ENCODE measurements around the gene FCN2.

DNA sequence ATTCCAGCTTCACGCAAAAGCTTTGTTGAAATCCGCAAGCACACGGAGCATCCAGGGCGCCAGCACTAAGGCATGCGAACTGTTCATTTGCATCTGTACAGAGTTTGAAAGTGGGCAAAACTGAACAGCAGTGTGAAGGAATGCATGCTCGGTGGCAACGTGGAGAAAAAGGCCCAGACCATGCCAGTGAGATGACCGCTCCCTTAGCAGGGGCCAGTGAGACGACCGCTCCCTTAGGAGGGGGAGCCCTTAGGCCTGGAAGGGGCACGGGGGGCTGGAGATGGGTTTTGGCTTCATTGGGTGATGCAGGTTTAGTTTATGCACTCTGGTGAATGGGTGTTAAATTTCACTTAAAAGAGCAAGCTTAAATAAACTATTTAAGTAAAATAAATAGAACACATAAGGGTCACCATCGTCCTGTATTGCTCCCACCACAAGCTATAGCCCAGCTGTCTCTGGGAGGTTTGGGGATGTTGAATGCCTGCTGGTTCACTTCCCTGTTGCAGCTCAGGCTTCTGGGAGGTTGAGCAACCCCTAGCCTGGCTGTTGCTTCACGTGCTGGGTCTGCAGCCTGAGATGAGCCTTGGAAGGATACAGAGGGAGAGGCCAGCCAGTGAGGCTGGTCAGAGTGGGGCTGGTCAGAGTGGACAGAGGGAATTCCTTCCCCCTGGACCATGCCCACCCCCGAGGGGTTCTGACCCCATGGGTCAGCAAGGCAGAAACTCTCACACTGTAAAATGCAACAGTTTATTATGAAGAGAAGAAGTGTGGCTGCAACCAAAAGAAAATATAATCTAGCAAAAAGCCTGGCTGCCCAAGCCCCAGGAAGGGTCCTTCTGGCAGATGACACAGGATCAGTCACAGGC is 41.7 kb downstream of the FCN2 start:
- TF ChIP-seq, protein P1, sequence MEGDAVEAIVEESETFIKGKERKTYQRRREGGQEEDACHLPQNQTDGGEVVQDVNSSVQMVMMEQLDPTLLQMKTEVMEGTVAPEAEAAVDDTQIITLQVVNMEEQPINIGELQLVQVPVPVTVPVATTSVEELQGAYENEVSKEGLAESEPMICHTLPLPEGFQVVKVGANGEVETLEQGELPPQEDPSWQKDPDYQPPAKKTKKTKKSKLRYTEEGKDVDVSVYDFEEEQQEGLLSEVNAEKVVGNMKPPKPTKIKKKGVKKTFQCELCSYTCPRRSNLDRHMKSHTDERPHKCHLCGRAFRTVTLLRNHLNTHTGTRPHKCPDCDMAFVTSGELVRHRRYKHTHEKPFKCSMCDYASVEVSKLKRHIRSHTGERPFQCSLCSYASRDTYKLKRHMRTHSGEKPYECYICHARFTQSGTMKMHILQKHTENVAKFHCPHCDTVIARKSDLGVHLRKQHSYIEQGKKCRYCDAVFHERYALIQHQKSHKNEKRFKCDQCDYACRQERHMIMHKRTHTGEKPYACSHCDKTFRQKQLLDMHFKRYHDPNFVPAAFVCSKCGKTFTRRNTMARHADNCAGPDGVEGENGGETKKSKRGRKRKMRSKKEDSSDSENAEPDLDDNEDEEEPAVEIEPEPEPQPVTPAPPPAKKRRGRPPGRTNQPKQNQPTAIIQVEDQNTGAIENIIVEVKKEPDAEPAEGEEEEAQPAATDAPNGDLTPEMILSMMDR (optimal IDR thresholded peaks at IDR 0.05 in 1 of 3, IDR thresholded peaks at IDR 0.05 in 1 of 3, conservative IDR thresholded peaks at IDR 0.05 in 1 of 3; ENCODE audit: extremely low read depth in 1 of 3, insufficient read depth in 2 of 3, low read length in 3 of 3): no peak
- TF ChIP-seq EZH2 (IDR thresholded peaks at IDR 0.05; ENCODE audit: low read length): no peak

Measured in keratinocyte (primary cell).